Tibial nerve (tissue), 4 donors: ENCODE measurements around the gene SIK1.
"Not testable (repeated sequence)": the region's sequence is repeated elsewhere in the genome, so short reads cannot be mapped to it uniquely, and the experiment has no call there.

Source experiments
- CTCF ChIP-seq, 5 experiments: fragments of 200-600 bp in 3 of 5; fragments of 450-650 bp in 2 of 5; sonication (generic) in 3 of 5; IDR thresholded peaks; one replicate each; pipeline ENCODE4 v1.5.1; 2016 to 2019; ENCODE audit warnings: antibody characterized with exemption in 5 of 5, mild to moderate bottlenecking in 3 of 5, moderate library complexity in 2 of 5
- EP300 ChIP-seq, 2 donors: sonication (generic); formaldehyde crosslinking; IDR thresholded peaks; one replicate each; pipeline ENCODE4 v1.6.1; 2017; ENCODE audit warnings: antibody characterized with exemption in 2 of 2, mild to moderate bottlenecking in 1 of 2

DNA sequence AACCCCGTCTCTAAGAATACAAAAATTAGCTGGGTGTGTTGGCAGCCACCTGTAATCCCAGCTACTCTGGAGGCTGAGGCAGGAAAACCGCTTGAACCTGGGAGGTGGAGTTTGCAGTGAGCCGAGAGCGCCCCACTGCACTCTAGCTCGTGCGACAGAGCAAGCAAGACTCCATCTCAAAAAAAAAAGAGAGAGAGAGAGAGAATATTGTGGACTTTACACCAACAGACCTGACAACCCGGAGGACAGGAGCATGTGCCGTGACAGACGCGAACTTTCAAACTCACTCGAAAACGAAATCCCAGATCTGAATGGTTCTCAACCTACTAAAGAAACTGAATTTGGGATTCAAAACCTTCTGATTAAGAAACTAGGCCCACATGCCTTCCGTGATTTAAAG is 19.8 kb downstream of the SIK1 start:
- not testable (repeated sequence) for TF ChIP-seq CTCF, EP300 (IDR thresholded peaks at IDR 0.05)
